ENCODE results near the gene SLC25A41. TPM values are rescaled to one million over a fixed set of nuclear protein-coding genes. Genes with fewer than 3 reads are reported as not detected.
"Not testable (repeated sequence)": the region's sequence is repeated elsewhere in the genome, so short reads cannot be mapped to it uniquely, and the experiment has no call there.

SLC25A41 gene
- polyA plus RNA-seq, 1 donor from 2014 or later: 3.8 TPM

DNA sequence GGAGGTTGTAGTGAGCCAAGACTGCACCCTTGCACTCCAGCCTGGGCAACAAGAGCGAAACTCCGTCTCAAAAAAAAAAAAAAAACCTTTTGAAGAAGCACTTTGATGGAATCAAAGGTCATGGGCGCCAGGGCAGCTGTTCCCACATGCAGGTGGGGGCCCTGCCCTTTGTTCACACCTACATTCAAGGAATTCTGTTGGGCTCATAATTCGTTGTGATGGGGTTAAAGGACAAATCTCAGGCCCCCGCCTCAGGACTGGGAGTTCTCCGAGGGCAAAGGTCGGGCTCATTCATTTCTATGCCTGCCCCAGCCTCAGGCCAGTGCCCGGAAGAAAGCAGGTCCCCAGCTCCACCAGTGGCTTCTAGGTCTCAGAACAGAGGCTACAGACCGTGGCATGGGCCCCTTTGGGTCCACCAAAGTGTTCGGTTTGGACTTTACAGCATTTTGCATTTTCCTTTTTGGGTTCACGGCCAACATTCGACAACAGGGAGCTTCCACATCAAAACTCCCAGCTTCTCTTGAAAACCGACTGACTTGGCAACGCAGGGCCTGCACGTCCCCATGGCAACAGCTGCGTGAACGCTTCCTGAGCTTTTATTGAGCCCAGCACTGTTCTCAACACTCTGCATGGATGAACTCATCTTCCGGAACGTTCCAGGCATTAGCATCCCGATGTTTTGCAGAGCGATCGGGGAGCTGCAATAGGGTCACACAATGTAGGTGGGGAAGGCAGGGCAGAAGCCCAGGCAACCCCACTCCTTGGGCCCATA, 30.5 kb downstream of the SLC25A41 start:
- Histone ChIP-seq H3K36me3 (ENCODE audit: insufficient read depth, low read length) (no peaks in the 10 kb centered on the region), H3F3A (ENCODE audit: insufficient read depth, low read length, poor library complexity, severe bottlenecking) (no peaks in the 10 kb centered on the region), H3K9ac (ENCODE audit: low read length) (peak overlapping the region; percentile 46), H4K20me1 (ENCODE audit: insufficient read depth) (no peaks in the 10 kb centered on the region), H3K4me3 (ENCODE audit: low read length) (peak overlapping the region; percentile 30), H3K27ac (ENCODE audit: low read length) (peak overlapping the region; percentile 76), H3K4me2 (ENCODE audit: low read length) (peak overlapping the region; percentile 25), H3K79me2 (replicated peaks; ENCODE audit: insufficient read depth, low read length) (no peaks in the 10 kb centered on the region), H3K9me2 (ENCODE audit: insufficient read depth, low read length) (no peaks in the 10 kb centered on the region), H2AFZ (ENCODE audit: low read depth, low read length) (peak overlapping the region; percentile 68), H3K9me3 (ENCODE audit: low read length) (no peaks in the 10 kb centered on the region), H3K27me3 (ENCODE audit: insufficient read depth, low read depth, low read length) (no peaks in the 10 kb centered on the region)
- TF ChIP-seq POLR2AphosphoS5 (IDR thresholded peaks at IDR 0.05): peak; percentile 55
- TF ChIP-seq TAF1 (IDR thresholded peaks at IDR 0.05; ENCODE audit: low read depth): peak; percentile 41
- TF ChIP-seq CTCF (IDR thresholded peaks at IDR 0.05; ENCODE audit: poor library complexity, severe bottlenecking): no peak
- peak; percentile 15 for TF ChIP-seq RAD21 (conservative IDR thresholded peaks at IDR 0.05)
- peak; percentile 29 for TF ChIP-seq MXI1 (conservative IDR thresholded peaks at IDR 0.05; ENCODE audit: poor library complexity, severe bottlenecking)
- TF ChIP-seq EZH2 (IDR thresholded peaks at IDR 0.05; ENCODE audit: borderline replicate concordance, insufficient read depth, low read length, poor library complexity, severe bottlenecking): no peak
- peak; percentile 28 for TF ChIP-seq SMC3 (conservative IDR thresholded peaks at IDR 0.05; ENCODE audit: poor library complexity)
- TF ChIP-seq EP300 (conservative IDR thresholded peaks at IDR 0.05; ENCODE audit: poor library complexity, severe bottlenecking): peak; percentile 36

DNA sequence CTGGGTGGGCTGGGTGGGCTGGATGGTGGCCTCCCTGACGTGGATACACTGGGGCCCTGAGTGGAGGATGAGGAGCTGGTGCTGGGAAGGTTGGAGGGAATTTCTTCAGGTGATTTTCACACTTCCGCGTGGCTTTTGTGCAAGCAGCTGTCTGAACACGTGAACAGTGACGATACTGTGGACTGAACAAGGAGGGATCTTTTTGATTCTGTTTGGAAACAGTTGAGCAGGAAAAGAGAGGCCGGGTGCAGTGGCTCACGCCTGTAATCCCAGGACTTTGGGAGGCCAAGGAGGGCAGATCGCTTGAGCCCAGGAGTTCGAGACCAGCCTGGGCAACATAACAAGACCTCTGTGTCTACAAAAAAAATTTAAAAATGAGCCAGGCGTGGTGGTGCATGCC, 31.5 kb downstream of the SLC25A41 start:
- Histone ChIP-seq H3K27ac (ENCODE audit: low read length) (no peak overlapping the region), H3K9me2 (ENCODE audit: insufficient read depth, low read length) (no peaks in the 10 kb centered on the region), H2AFZ (ENCODE audit: low read depth, low read length) (no peak overlapping the region), H4K20me1 (ENCODE audit: insufficient read depth) (no peaks in the 10 kb centered on the region), H3K27me3 (ENCODE audit: insufficient read depth, low read depth, low read length) (no peaks in the 10 kb centered on the region), H3F3A (ENCODE audit: insufficient read depth, low read length, poor library complexity, severe bottlenecking) (no peaks in the 10 kb centered on the region), H3K4me2 (ENCODE audit: low read length) (no peak overlapping the region), H3K4me3 (ENCODE audit: low read length) (no peak overlapping the region), H3K9ac (ENCODE audit: low read length) (no peak overlapping the region), H3K36me3 (ENCODE audit: insufficient read depth, low read length) (no peaks in the 10 kb centered on the region), H3K9me3 (ENCODE audit: low read length) (no peaks in the 10 kb centered on the region), H3K79me2 (replicated peaks; ENCODE audit: insufficient read depth, low read length) (no peaks in the 10 kb centered on the region)
- no peak for TF ChIP-seq EP300 (conservative IDR thresholded peaks at IDR 0.05; ENCODE audit: poor library complexity, severe bottlenecking)
- no peak for TF ChIP-seq REST (IDR thresholded peaks at IDR 0.05; ENCODE audit: borderline replicate concordance)
- no peak for TF ChIP-seq SMC3 (conservative IDR thresholded peaks at IDR 0.05; ENCODE audit: poor library complexity)
- TF ChIP-seq POLR2AphosphoS5 (IDR thresholded peaks at IDR 0.05): no peak
- no peak for TF ChIP-seq TAF1 (IDR thresholded peaks at IDR 0.05; ENCODE audit: low read depth)
- TF ChIP-seq CTCF (IDR thresholded peaks at IDR 0.05; ENCODE audit: poor library complexity, severe bottlenecking): no peak

DNA sequence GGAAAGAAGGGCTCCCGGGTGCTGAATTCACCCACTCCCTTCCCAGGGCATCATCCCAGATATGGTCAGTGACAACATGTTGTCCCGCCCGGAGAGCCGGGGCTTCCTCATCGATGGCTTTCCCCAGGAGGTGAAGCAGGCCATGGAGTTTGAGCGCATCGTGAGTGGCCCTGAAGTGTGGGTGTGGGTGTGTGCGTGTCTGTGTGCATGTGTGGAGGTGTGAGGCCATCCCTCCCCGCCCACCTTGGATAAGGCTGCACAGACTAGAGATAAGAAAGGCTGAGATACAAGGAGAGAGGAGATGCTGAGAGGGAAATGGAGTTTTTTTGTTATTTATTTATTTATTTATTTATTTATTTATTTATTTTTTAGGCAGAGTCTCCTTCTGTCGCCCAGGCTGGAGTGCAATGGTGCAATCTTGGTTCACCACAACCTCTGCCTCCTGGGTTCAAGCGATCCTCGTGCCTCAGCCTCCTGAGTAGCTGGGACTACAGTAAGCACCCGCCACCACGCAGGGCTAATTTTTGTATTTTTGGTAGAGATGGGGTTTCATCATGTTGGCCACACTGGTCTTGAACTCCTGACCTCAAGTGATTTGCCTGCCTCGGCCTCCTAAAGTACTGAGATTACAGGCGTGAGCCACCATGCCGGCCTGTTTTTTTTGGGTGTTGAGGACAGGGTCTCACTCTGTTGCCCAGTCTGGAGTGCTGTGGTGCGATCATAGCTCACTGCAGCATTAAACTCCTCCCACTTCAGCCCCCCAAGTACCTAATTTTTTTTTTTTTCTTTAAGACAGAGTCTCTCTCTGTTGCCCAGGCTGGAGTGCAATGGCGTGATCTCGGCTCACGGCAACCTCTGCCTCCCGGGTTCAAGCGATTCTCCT, 33.3 kb downstream of the SLC25A41 start:
- H2AFZ ChIP-seq (ENCODE audit: low read depth, low read length); H4K20me1 ChIP-seq (ENCODE audit: insufficient read depth): not testable (repeated sequence)

More for the DNA sequence above, 33.3 kb downstream of the SLC25A41 start:
- H3K9me3 ChIP-seq (ENCODE audit: low read length); H3K9me2 ChIP-seq (ENCODE audit: insufficient read depth, low read length); H3K27me3 ChIP-seq (ENCODE audit: insufficient read depth, low read depth, low read length); H3K36me3 ChIP-seq (ENCODE audit: insufficient read depth, low read length); H3K4me3 ChIP-seq (ENCODE audit: low read length); H3K79me2 ChIP-seq (replicated peaks; ENCODE audit: insufficient read depth, low read length); H3K4me2 ChIP-seq (ENCODE audit: low read length); H3K27ac ChIP-seq (ENCODE audit: low read length); H3F3A ChIP-seq (ENCODE audit: insufficient read depth, low read length, poor library complexity, severe bottlenecking); H3K9ac ChIP-seq (ENCODE audit: low read length): not testable (repeated sequence)
